Prostate gland (tissue), 2 donors: ENCODE data around the gene AIPL1.

ENCODE experiments used
- POLR2A ChIP-seq: fragments of 450-650 bp; IDR thresholded peaks from one replicate; pipeline ENCODE4 v1.6.1; 2016; ENCODE audit warnings: antibody characterized with exemption, mild to moderate bottlenecking
- TF ChIP-seq, protein P1 (sequence below), 4 experiments: fragments of 200-600 bp in 2 of 4; fragments of 450-650 bp in 2 of 4; sonication (generic) in 2 of 4; IDR thresholded peaks; 1 replicate in 3 of 4; 2 replicates in 1 of 4; pipeline ENCODE4 v1.5.1; 2016 to 2019; ENCODE audit warnings: antibody characterized with exemption in 4 of 4, mild to moderate bottlenecking in 2 of 4, moderate library complexity in 2 of 4

DNA sequence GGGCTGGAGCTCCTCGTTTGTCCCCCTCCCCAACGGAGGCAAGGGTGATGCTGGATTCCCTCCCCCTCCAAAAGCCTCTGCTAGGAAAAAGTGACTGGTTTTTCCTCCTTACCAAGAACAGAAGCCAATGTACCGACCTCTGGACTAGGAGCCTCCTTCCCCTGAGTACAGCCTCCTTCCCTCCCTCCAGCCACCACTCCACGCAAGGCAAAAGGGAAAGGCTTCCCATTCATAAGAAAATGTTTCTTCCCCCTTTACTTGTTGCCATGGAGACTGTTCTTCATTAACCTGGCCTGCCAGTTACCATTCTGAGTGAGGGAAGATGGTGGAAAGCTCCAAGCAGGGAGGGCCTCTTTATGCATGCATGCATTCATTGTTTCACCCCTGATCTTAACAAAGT, 5.0 kb upstream of the AIPL1 start:
- TF ChIP-seq, protein P1, sequence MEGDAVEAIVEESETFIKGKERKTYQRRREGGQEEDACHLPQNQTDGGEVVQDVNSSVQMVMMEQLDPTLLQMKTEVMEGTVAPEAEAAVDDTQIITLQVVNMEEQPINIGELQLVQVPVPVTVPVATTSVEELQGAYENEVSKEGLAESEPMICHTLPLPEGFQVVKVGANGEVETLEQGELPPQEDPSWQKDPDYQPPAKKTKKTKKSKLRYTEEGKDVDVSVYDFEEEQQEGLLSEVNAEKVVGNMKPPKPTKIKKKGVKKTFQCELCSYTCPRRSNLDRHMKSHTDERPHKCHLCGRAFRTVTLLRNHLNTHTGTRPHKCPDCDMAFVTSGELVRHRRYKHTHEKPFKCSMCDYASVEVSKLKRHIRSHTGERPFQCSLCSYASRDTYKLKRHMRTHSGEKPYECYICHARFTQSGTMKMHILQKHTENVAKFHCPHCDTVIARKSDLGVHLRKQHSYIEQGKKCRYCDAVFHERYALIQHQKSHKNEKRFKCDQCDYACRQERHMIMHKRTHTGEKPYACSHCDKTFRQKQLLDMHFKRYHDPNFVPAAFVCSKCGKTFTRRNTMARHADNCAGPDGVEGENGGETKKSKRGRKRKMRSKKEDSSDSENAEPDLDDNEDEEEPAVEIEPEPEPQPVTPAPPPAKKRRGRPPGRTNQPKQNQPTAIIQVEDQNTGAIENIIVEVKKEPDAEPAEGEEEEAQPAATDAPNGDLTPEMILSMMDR (IDR thresholded peaks at IDR 0.05), result no peak
- no peak for TF ChIP-seq POLR2A
